ENCODE results near the gene ATOX1. TPM values are rescaled to one million over a fixed set of nuclear protein-coding genes. Genes with fewer than 3 reads are reported as not detected.

The ATOX1 gene
- total and polyA plus RNA-seq, 10 of the 15 experiments (the other 5 are each of a cell fraction or from before 2014, with no cell fraction given) = 130 to 642 (median 245) TPM

GRCh38 chr5:151764801-151765200 is 6.4 kb upstream of the ATOX1 start:
- H3K4me1 ChIP-seq (ENCODE audit: control insufficient read depth, insufficient read depth, low read length) = peaks cover 5% of the 10 kb centered on the region
- H3K9ac ChIP-seq (ENCODE audit: control insufficient read depth, insufficient read depth, low read length) = no peak overlapping the region
- no peak for ATAC-seq
- SMC1A ChIA-PET (ENCODE audit: uncharacterized antibody, unreplicated experiment) = interaction anchor here (1.1 to 2.5 kb wide), 5 partner anchors 9 to 21 kb away, joined by 3 to 11 read pairs (median 5); no protein-coding TSS in a partner anchor
- H2AFZ ChIP-seq (ENCODE audit: control insufficient read depth, low read depth, low read length) = no peak overlapping the region
- H4K20me1 ChIP-seq (ENCODE audit: control insufficient read depth, insufficient read depth) = no peaks in the 10 kb centered on the region
- RAD21 ChIA-PET (ENCODE audit: unreplicated experiment) = interaction anchor here (0.8 to 1.6 kb wide), 2 partner anchors 24 to 106 kb away, joined by 3 to 4 read pairs; no protein-coding TSS in a partner anchor
- no TSS peak for BruUV-seq (replicated peaks)
- no peaks in the 10 kb centered on the region for H3K36me3 ChIP-seq (ENCODE audit: control insufficient read depth in 2 of 2, insufficient read depth in 2 of 2, low read length in 1 of 2)
- H3K9me3 ChIP-seq (replicated peaks; ENCODE audit: control insufficient read depth, insufficient read depth, low read length) = no peaks in the 10 kb centered on the region
- no peak for FAIRE-seq
- CTCF ChIA-PET = interaction anchor here (0.7 to 1.2 kb wide), 4 partner anchors 8 to 168 kb away, joined by 3 read pairs; no protein-coding TSS in a partner anchor
- H3K4me2 ChIP-seq (ENCODE audit: control insufficient read depth, insufficient read depth) = no peak overlapping the region
- intact Hi-C loops (cut with micrococcal nuclease; ENCODE audit: unreplicated experiment) = no loop called here
- DNase-seq (ENCODE audit: low read depth, low spot score) = no peak
- peaks cover 4% of the 10 kb centered on the region for H3K79me2 ChIP-seq (ENCODE audit: control insufficient read depth, insufficient read depth, low read length)
- in situ Hi-C loops (cut with MboI) = no loop called here
- H3K4me3 ChIP-seq = no peak overlapping the region
- H3K27me3 ChIP-seq (replicated peaks in 1 of 2; ENCODE audit: control insufficient read depth in 2 of 2, insufficient read depth in 2 of 2, low read length in 1 of 2) = no peaks in the 10 kb centered on the region
- no peak overlapping the region for H3K27ac ChIP-seq (ENCODE audit: control insufficient read depth, insufficient read depth)
- POLR2A ChIA-PET = interaction anchor here (1.2 to 1.6 kb wide), 2 partner anchors 17 to 44 kb away, joined by 3 read pairs; no protein-coding TSS in a partner anchor
- no peak for TF ChIP-seq CTCF (IDR thresholded peaks at IDR 0.05 in 2 of 3, conservative IDR thresholded peaks at IDR 0.05 in 1 of 3; ENCODE audit: control insufficient read depth in 2 of 3, extremely low read depth in 1 of 3, insufficient read depth in 1 of 3, low read depth in 3 of 3, low read length in 3 of 3)
- TF ChIP-seq SUZ12 (IDR thresholded peaks at IDR 0.05; ENCODE audit: unreplicated experiment) = no peak
- TF ChIP-seq MYC (IDR thresholded peaks at IDR 0.05; ENCODE audit: insufficient read depth, insufficient read length, insufficient replicate concordance, low read length, severe bottlenecking) = no peak
- TF ChIP-seq E4F1 (IDR thresholded peaks at IDR 0.05; ENCODE audit: borderline replicate concordance, partially characterized antibody) = no peak
- no peak for TF ChIP-seq CEBPB (IDR thresholded peaks at IDR 0.05; ENCODE audit: borderline replicate concordance in 1 of 2, low read depth in 2 of 2, low read length in 2 of 2)
- TF ChIP-seq NFYB (IDR thresholded peaks at IDR 0.05; ENCODE audit: insufficient read depth, low read depth, low read length) = no peak
- no peak for TF ChIP-seq BCL3 (IDR thresholded peaks at IDR 0.05; ENCODE audit: borderline replicate concordance, insufficient read depth, low read depth, low read length, poor library complexity, severe bottlenecking)
- TF ChIP-seq EGR1 (IDR thresholded peaks at IDR 0.05; ENCODE audit: borderline replicate concordance in 1 of 2, low read depth in 2 of 2, low read length in 2 of 2) = no peak
- TF ChIP-seq SIN3A (IDR thresholded peaks at IDR 0.05; ENCODE audit: low read depth, low read length) = no peak
- TF ChIP-seq ZZZ3 (IDR thresholded peaks at IDR 0.05; ENCODE audit: control insufficient read depth, insufficient read length, low read depth) = no peak
- TF ChIP-seq ASH2L (IDR thresholded peaks at IDR 0.05; ENCODE audit: borderline replicate concordance, low read depth) = no peak
- no peak for TF ChIP-seq PAX8 (IDR thresholded peaks at IDR 0.05)
- TF ChIP-seq RB1 (IDR thresholded peaks at IDR 0.05; ENCODE audit: borderline replicate concordance) = no peak
- TF ChIP-seq STAT1 (conservative IDR thresholded peaks at IDR 0.05) = no peak
- TF ChIP-seq BACH1 (IDR thresholded peaks at IDR 0.05; ENCODE audit: borderline replicate concordance) = no peak
- no peak for TF ChIP-seq IRF4 (IDR thresholded peaks at IDR 0.05; ENCODE audit: low read depth, low read length)
- no peak for TF ChIP-seq ZNF274 (IDR thresholded peaks at IDR 0.05; ENCODE audit: insufficient read depth, insufficient read length)
